ENCODE data around the gene LTBR. TPM values are rescaled to one million over a fixed set of nuclear protein-coding genes. Genes with fewer than 3 reads are reported as not detected.

Gene LTBR
- total RNA-seq, 1 experiment from 2014 or later = 4.8 TPM

DNA sequence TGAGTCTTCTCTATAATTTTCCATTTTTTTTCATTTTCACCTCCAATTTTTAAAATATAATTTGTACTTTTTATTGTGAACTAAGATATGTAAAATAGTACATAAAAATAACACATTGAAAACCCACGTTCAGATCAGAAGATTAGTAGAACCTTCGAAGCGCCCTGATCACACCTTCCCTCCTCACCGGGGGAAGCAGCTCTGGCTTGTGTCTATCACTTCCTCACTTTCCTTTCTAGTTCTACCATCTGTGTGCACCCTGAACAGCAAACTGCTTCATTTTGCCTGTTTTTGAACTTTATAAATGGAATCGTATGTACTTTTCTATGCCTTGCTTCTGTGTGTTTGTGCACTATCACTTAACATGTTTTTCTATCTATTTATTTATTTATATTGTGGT is 49.0 kb downstream of the LTBR start:
- Histone ChIP-seq H4K20me1 (ENCODE audit: control insufficient read depth, insufficient read depth, insufficient read length) (no peaks in the 10 kb centered on the region), H3K9ac (ENCODE audit: extremely low read depth, insufficient read length, low read length) (no peak overlapping the region), H3K79me1 (ENCODE audit: insufficient read depth, low read depth, low read length, poor library complexity, severe bottlenecking) (no peaks in the 10 kb centered on the region), H3K23ac (ENCODE audit: insufficient read length, low read depth, low read length) (no peak overlapping the region), H2AK5ac (ENCODE audit: insufficient read length, low read length) (no peak overlapping the region), H3T11ph (ENCODE audit: low read length) (no peak overlapping the region), H3K14ac (ENCODE audit: insufficient read depth, low read length) (no peak overlapping the region), H4K91ac (ENCODE audit: insufficient read length, low read depth, low read length) (no peak overlapping the region), H3K4ac (ENCODE audit: low read depth, low read length) (no peak overlapping the region), H2BK15ac (ENCODE audit: low read depth, low read length) (no peak overlapping the region), H2BK5ac (ENCODE audit: insufficient read length, low read length) (no peak overlapping the region), H3K56ac (ENCODE audit: insufficient read length, low read depth, low read length) (no peak overlapping the region), H2BK20ac (ENCODE audit: low read depth, low read length, poor library complexity, severe bottlenecking) (no peak overlapping the region), H3K23me2 (ENCODE audit: insufficient read length, low read depth, low read length, poor library complexity, severe bottlenecking) (no peaks in the 10 kb centered on the region), H2BK120ac (ENCODE audit: low read depth, low read length, poor library complexity, severe bottlenecking) (no peak overlapping the region), H3K9me3 (ENCODE audit: control insufficient read depth, low read depth, low read length) (no peaks in the 10 kb centered on the region), H3K27ac (ENCODE audit: insufficient read length, low read depth, low read length) (no peak overlapping the region), H3K18ac (ENCODE audit: insufficient read length, low read depth, low read length) (no peak overlapping the region), H3K79me2 (ENCODE audit: insufficient read depth, low read length) (no peaks in the 10 kb centered on the region), H3K27me3 (ENCODE audit: insufficient read depth, low read length) (no peaks in the 10 kb centered on the region), H2BK12ac (ENCODE audit: insufficient read length, low read depth, low read length) (no peak overlapping the region), H4K8ac (replicated peaks; ENCODE audit: insufficient read length, low read depth, low read length) (no peak overlapping the region), H2AFZ (ENCODE audit: low read length) (no peak overlapping the region), H4K5ac (ENCODE audit: insufficient read length, low read depth, low read length) (no peak overlapping the region), H3K4me1 (ENCODE audit: insufficient read depth, low read length) (no peaks in the 10 kb centered on the region; the same call in 1 of the 2 replicates), H3K4me2 (ENCODE audit: insufficient read depth, insufficient read length, low read length) (no peak overlapping the region)
- peaks cover 13 to 23% of the 10 kb centered on the region in 2 experiments for H3K4me1 Mint-ChIP-seq
- no peak for DNase-seq
- WGBS (ENCODE audit: extremely low coverage, insufficient read length, low lambda C conversion rate) = no CpG with 5 or more reads among the region's 5 CpGs
- no peak overlapping the region for H3K27ac Mint-ChIP-seq
- no peaks in the 10 kb centered on the region; the same call in 1 of the 2 replicates for H3K27me3 Mint-ChIP-seq (ENCODE audit: low read depth)
- H3K4me3 Mint-ChIP-seq = no peak overlapping the region
- TF ChIP-seq, protein P1, sequence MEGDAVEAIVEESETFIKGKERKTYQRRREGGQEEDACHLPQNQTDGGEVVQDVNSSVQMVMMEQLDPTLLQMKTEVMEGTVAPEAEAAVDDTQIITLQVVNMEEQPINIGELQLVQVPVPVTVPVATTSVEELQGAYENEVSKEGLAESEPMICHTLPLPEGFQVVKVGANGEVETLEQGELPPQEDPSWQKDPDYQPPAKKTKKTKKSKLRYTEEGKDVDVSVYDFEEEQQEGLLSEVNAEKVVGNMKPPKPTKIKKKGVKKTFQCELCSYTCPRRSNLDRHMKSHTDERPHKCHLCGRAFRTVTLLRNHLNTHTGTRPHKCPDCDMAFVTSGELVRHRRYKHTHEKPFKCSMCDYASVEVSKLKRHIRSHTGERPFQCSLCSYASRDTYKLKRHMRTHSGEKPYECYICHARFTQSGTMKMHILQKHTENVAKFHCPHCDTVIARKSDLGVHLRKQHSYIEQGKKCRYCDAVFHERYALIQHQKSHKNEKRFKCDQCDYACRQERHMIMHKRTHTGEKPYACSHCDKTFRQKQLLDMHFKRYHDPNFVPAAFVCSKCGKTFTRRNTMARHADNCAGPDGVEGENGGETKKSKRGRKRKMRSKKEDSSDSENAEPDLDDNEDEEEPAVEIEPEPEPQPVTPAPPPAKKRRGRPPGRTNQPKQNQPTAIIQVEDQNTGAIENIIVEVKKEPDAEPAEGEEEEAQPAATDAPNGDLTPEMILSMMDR (conservative IDR thresholded peaks at IDR 0.05) = no peak
- no peaks in the 10 kb centered on the region; a peak in 1 of 7 replicates for H3K36me3 Mint-ChIP-seq (ENCODE audit: insufficient read depth in 1 of 3, low read depth in 3 of 3)
- 0 out of 5 replicates have a peak, but pooled peaks cover 0 to 2% of the 10 kb centered on the region in 2 experiments for H3K9me3 Mint-ChIP-seq

Measured in H9 (cell line).